Measurements from ENCODE around the gene SREK1. TPM values are rescaled to one million over a fixed set of nuclear protein-coding genes. Genes with fewer than 3 reads are reported as not detected.

SREK1 gene
- total and polyA plus RNA-seq, 2 donors (not counting 3 experiments of a cell fraction or from before 2014, with no cell fraction given): 27.4 to 78.6 TPM

DNA sequence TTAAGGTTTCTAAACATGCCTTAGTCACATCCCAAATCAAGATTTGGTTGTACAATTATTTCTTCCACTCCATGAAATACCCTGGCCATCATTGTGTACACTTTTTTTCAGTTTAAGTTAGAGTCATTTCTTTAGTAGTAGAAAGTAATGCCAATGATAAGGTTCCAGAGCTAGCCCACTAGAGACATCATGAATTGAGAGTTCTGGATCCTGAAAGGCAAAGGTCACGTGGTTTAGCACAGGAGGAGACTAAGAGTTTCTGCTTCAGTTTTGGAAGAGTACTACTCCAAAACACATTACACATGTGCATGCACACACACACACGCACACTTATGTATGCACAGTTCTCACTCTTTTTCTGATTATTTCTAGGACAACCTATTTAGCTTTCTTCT lies 4.8 kb upstream of the SREK1 start:
- no peak overlapping the region for H3K27ac ChIP-seq (ENCODE audit: insufficient read depth, low read depth, low read length)
- H3K36me3 ChIP-seq (ENCODE audit: control insufficient read depth in 2 of 2, extremely low read depth in 1 of 2, insufficient read depth in 2 of 2, low read length in 2 of 2): no peaks in the 10 kb centered on the region
- H3K4me2 ChIP-seq (ENCODE audit: insufficient read depth, low read length): no peak overlapping the region
- H3K9me3 ChIP-seq (replicated peaks; ENCODE audit: control insufficient read depth, insufficient read depth, low read length): no peaks in the 10 kb centered on the region
- no TSS peak for BruUV-seq (replicated peaks)
- no peak overlapping the region for H3K9ac ChIP-seq (replicated peaks; ENCODE audit: extremely low read depth, insufficient read depth, low read length)
- peaks cover 5 to 12% of the 10 kb centered on the region in 2 experiments for H3K27me3 ChIP-seq (ENCODE audit: control insufficient read depth in 2 of 2, insufficient read depth in 2 of 2, low read length in 2 of 2)
- no peaks in the 10 kb centered on the region for H3K79me2 ChIP-seq (ENCODE audit: control insufficient read depth, insufficient read depth, low read length)
- TF ChIP-seq EZH2 (IDR thresholded peaks at IDR 0.05; ENCODE audit: borderline replicate concordance, low read depth, low read length, severe bottlenecking) (no peak), POLR2A (IDR thresholded peaks at IDR 0.05; ENCODE audit: low read depth, low read length) (no peak), GATA2 (IDR thresholded peaks at IDR 0.05; ENCODE audit: insufficient read depth, insufficient read length, low read depth, low read length) (no peak), POLR2AphosphoS5 (IDR thresholded peaks at IDR 0.05; ENCODE audit: insufficient read depth, low read depth, low read length) (no peak), JUN (IDR thresholded peaks at IDR 0.05; ENCODE audit: borderline replicate concordance, insufficient read depth, insufficient read length, low read depth) (no peak)
- no peaks in the 10 kb centered on the region for H4K20me1 ChIP-seq (replicated peaks; ENCODE audit: control insufficient read depth, extremely low read depth, insufficient read depth, low read length)
- intact Hi-C loops (cut with micrococcal nuclease): no loop called here
- H3K4me1 ChIP-seq (ENCODE audit: control insufficient read depth, extremely low read depth, insufficient read depth, low read length): peaks cover 7% of the 10 kb centered on the region
- H2AFZ ChIP-seq (ENCODE audit: low read depth, low read length): no peak overlapping the region
- H3K9me1 ChIP-seq (replicated peaks; ENCODE audit: control insufficient read depth, extremely low read depth, insufficient read depth, low read length): no peaks in the 10 kb centered on the region
- ChIA-PET POLR2A (no interaction called here), CTCF (no interaction called here)
- DNase-seq (ENCODE audit: low read depth, low spot score) (no peak), FAIRE-seq (no peak)
- H3K4me3 ChIP-seq (replicated peaks in 1 of 3; ENCODE audit: insufficient read depth in 1 of 3, low read depth in 1 of 3, low read length in 3 of 3): no peak overlapping the region
- dilution Hi-C loops (cut with MboI; ENCODE audit: extremely low pct_ligation_motif_present, low sequenced_read_pairs): no loop called here

DNA sequence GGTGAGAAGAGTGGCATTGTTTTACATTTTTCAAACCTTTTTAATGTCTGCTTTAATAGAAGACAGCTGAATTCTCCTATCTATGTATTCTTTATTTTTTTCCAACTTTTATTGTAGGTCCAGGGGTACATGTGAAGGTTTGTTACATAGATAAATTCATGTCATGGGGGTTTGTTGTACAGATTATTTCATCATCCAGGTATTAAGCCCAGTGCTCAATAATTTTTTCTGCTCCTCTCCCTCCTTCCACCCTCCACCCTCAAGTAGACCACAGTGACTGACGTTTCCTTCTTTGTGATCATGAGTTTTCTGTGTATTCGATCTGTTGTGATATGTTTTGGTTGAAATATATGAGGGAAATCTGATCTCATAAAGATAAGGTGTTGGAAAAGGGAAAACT lies 1.7 kb upstream of the SREK1 start:
- TF ChIP-seq POLR2AphosphoS5 (IDR thresholded peaks at IDR 0.05; ENCODE audit: insufficient read depth, low read depth, low read length) (no peak), EZH2 (IDR thresholded peaks at IDR 0.05; ENCODE audit: borderline replicate concordance, low read depth, low read length, severe bottlenecking) (no peak), GATA2 (IDR thresholded peaks at IDR 0.05; ENCODE audit: insufficient read depth, insufficient read length, low read depth, low read length) (no peak)
- TF ChIP-seq, protein P1, sequence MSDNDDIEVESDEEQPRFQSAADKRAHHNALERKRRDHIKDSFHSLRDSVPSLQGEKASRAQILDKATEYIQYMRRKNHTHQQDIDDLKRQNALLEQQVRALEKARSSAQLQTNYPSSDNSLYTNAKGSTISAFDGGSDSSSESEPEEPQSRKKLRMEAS (IDR thresholded peaks at IDR 0.05; ENCODE audit: insufficient read depth, insufficient read length): no peak
- DNase-seq (ENCODE audit: low read depth, low spot score) (no peak), FAIRE-seq (no peak)
- ChIA-PET CTCF (interaction anchor here (1.7 kb wide), 1 partner anchor 14 kb away, joined by 4 read pairs; no protein-coding TSS in a partner anchor), POLR2A (no interaction called here)
- Histone ChIP-seq H3K9me1 (replicated peaks; ENCODE audit: control insufficient read depth, extremely low read depth, insufficient read depth, low read length) (no peaks in the 10 kb centered on the region), H3K9ac (replicated peaks; ENCODE audit: extremely low read depth, insufficient read depth, low read length) (no peak overlapping the region), H3K4me3 (replicated peaks in 1 of 3; ENCODE audit: insufficient read depth in 1 of 3, low read depth in 1 of 3, low read length in 3 of 3) (no peak overlapping the region), H3K9me3 (replicated peaks; ENCODE audit: control insufficient read depth, insufficient read depth, low read length) (no peaks in the 10 kb centered on the region), H4K20me1 (replicated peaks; ENCODE audit: control insufficient read depth, extremely low read depth, insufficient read depth, low read length) (no peaks in the 10 kb centered on the region), H3K4me2 (ENCODE audit: insufficient read depth, low read length) (no peak overlapping the region), H3K79me2 (ENCODE audit: control insufficient read depth, insufficient read depth, low read length) (peaks cover 29% of the 10 kb centered on the region), H3K27me3 (ENCODE audit: control insufficient read depth in 2 of 2, insufficient read depth in 2 of 2, low read length in 2 of 2) (peaks cover 5 to 6% of the 10 kb centered on the region in 2 experiments), H3K4me1 (ENCODE audit: control insufficient read depth, extremely low read depth, insufficient read depth, low read length) (peaks cover 16% of the 10 kb centered on the region), H2AFZ (ENCODE audit: low read depth, low read length) (no peak overlapping the region), H3K36me3 (ENCODE audit: control insufficient read depth in 2 of 2, extremely low read depth in 1 of 2, insufficient read depth in 2 of 2, low read length in 2 of 2) (no peaks in the 10 kb centered on the region), H3K27ac (ENCODE audit: insufficient read depth, low read depth, low read length) (no peak overlapping the region)
- dilution Hi-C loops (cut with MboI; ENCODE audit: extremely low pct_ligation_motif_present, low sequenced_read_pairs) (no loop called here), intact Hi-C loops (cut with micrococcal nuclease) (loop anchor here (10.0 kb wide), 3 partner anchors 378 to 518 kb away; partner anchors contain the start of genes NLN, SGTB, SHLD3 and TRAPPC13)
- no TSS peak for BruUV-seq (replicated peaks)
